DMS53 treated with DMSO at 0.1 percent for 48 hours (cell line): Measurements from ENCODE around the gene AFF3.
"Not testable (repeated sequence)": the region's sequence is repeated elsewhere in the genome, so short reads cannot be mapped to it uniquely, and the experiment has no call there.

Experiments used
- DNase-seq: peaks from one replicate; lab custom pipeline; 2025; ENCODE audit not compliant: unreplicated experiment; lab: John Stamatoyannopoulos, UW

The AFF3 gene

GRCh38 chr2:99773642-99774041 lies 368.7 kb downstream of the AFF3 start:
- DNase-seq = not testable (repeated sequence)

- DNase-seq = no peak
These were observed 369.6 kb downstream of the AFF3 start for GRCh38 chr2:99772591-99773331.

GRCh38 chr2:99771681-99772333 lies 370.6 kb downstream of the AFF3 start:
- no peak for DNase-seq

GRCh38 chr2:99770876-99771275 lies 371.5 kb downstream of the AFF3 start:
- DNase-seq = no peak

GRCh38 chr2:99765731-99766318 lies 376.6 kb downstream of the AFF3 start:
- DNase-seq = no peak

- no peak for DNase-seq
These were observed 378.6 kb downstream of the AFF3 start for GRCh38 chr2:99763764-99764163.

- no peak for DNase-seq
These were observed 379.7 kb downstream of the AFF3 start for GRCh38 chr2:99762714-99763113.

- DNase-seq = no peak
These were observed 384.7 kb downstream of the AFF3 start for GRCh38 chr2:99757611-99758114.

GRCh38 chr2:99756059-99756458 lies 386.3 kb downstream of the AFF3 start:
- no peak for DNase-seq

GRCh38 chr2:99754210-99754609 lies 388.2 kb downstream of the AFF3 start:
- DNase-seq = no peak

GRCh38 chr2:99753505-99753904 lies 388.9 kb downstream of the AFF3 start:
- no peak for DNase-seq

GRCh38 chr2:99748344-99748743 lies 394.0 kb downstream of the AFF3 start:
- no peak for DNase-seq

- no peak for DNase-seq
These were observed 394.5 kb downstream of the AFF3 start for GRCh38 chr2:99747842-99748241.

GRCh38 chr2:99743146-99743545 lies 399.2 kb downstream of the AFF3 start:
- no peak for DNase-seq

GRCh38 chr2:99737537-99737936 lies 404.9 kb downstream of the AFF3 start:
- no peak for DNase-seq

GRCh38 chr2:99735753-99736152 lies 406.6 kb downstream of the AFF3 start:
- DNase-seq = peak; percentile 33

GRCh38 chr2:99735314-99735713 lies 407.1 kb downstream of the AFF3 start:
- DNase-seq = peak; percentile 82

GRCh38 chr2:99734236-99734635 lies 408.2 kb downstream of the AFF3 start:
- DNase-seq = no peak

GRCh38 chr2:99729104-99730025 lies 413.0 kb downstream of the AFF3 start:
- no peak for DNase-seq

- DNase-seq = no peak
These were observed 414.2 kb downstream of the AFF3 start for GRCh38 chr2:99728166-99728565.

GRCh38 chr2:99727199-99727598 lies 415.2 kb downstream of the AFF3 start:
- DNase-seq = no peak
